GM12878 (cell line): Measurements from ENCODE around the gene NHS. TPM values are rescaled to one million over a fixed set of nuclear protein-coding genes. Genes with fewer than 3 reads are reported as not detected.

ENCODE experiments used
- ATAC-seq: fragments of 200-7000 bp; cut with Tn5 transposase; 3 replicates; pipeline ENCODE4 v1.9.1; 2020; ENCODE audit warnings: mild to moderate bottlenecking, moderate library complexity
- BruUV-seq: library from RNA; stranded (reverse); fragments of 400-500 nt; replicated peaks from 2 replicates; lab custom pipeline; 2021; lab: Mats Ljungman, UMichigan
- CTCF ChIA-PET: fragments of 300-600 bp; sonication (Branson Sonifier 250); formaldehyde crosslinking; extraction: SDS; loops from one replicate; lab custom pipeline; 2021; ENCODE audit warnings: inconsistent platforms; lab: Yijun Ruan, JAX
- POLR2A ChIA-PET: fragments of 350-600 bp; formaldehyde crosslinking; extraction: SDS; loops from one replicate; lab custom pipeline; 2021; ENCODE audit warnings: inconsistent platforms; lab: Charles Lee
- RAD21 ChIA-PET: fragments of 300-600 bp; sonication (Branson Sonifier 250); formaldehyde crosslinking; loops from one replicate; lab custom pipeline; 2023; ENCODE audit warnings: antibody characterized with exemption; ENCODE audit not compliant: unreplicated experiment; lab: Charles Lee
- SMC1A ChIA-PET: fragments of 300-600 bp; sonication (Branson Sonifier 250); formaldehyde crosslinking; loops from one replicate; lab custom pipeline; 2023; ENCODE audit not compliant: unreplicated experiment, uncharacterized antibody; lab: Charles Lee
- DNase-seq: peaks from one replicate; pipeline ENCODE4 v3.0.0-alpha.2; 2011; ENCODE audit warnings: low read depth, low spot score
- FAIRE-seq: peaks from 3 replicates; lab custom pipeline; 2011; peaks lifted over from hg19 to GRCh38; lab: Jason Lieb, UNC
- H2AFZ ChIP-seq: 2 replicates; pipeline ENCODE4 v1.6.0; 2011; ENCODE audit warnings: low read depth, low read length, control low read depth; ENCODE audit not compliant: control insufficient read depth
- H3K27ac ChIP-seq: 2 replicates; pipeline ENCODE4 v1.5.1; 2011; ENCODE audit warnings: control low read depth; ENCODE audit not compliant: control insufficient read depth, insufficient read depth
- H3K27me3 ChIP-seq, 2 experiments: replicated peaks in 1 of 2; 2 replicates each; pipeline versions ENCODE4 v1.6.0 to v1.6.1; 2011; ENCODE audit warnings: low read length in 1 of 2; ENCODE audit not compliant: control insufficient read depth in 2 of 2, insufficient read depth in 2 of 2
- H3K36me3 ChIP-seq, 2 experiments: 2 replicates each; pipeline ENCODE4 v1.5.1; 2011; ENCODE audit warnings: low read length in 1 of 2; ENCODE audit not compliant: control insufficient read depth in 2 of 2, insufficient read depth in 2 of 2
- H3K4me1 ChIP-seq: 2 replicates; pipeline ENCODE4 v1.6.1; 2011; ENCODE audit warnings: mild to moderate bottlenecking, low read length, moderate library complexity, mixed read lengths; ENCODE audit not compliant: control insufficient read depth, insufficient read depth
- H3K4me2 ChIP-seq: 2 replicates; pipeline ENCODE4 v1.6.0; 2011; ENCODE audit warnings: control low read depth; ENCODE audit not compliant: control insufficient read depth, insufficient read depth
- H3K4me3 ChIP-seq: fragments of 200-600 bp; sonication (generic); 2 replicates; pipeline ENCODE4 v1.5.1; 2016
- H3K79me2 ChIP-seq: 2 replicates; pipeline ENCODE4 v1.6.0; 2011; ENCODE audit warnings: low read length; ENCODE audit not compliant: control insufficient read depth, insufficient read depth
- H3K9ac ChIP-seq: 2 replicates; pipeline ENCODE4 v1.8.0; 2011; ENCODE audit warnings: low read length, control low read depth, mixed read lengths; ENCODE audit not compliant: control insufficient read depth, insufficient read depth
- H3K9me3 ChIP-seq: replicated peaks from 3 replicates; pipeline ENCODE4 v1.5.1; 2011; ENCODE audit warnings: mild to moderate bottlenecking, low read length; ENCODE audit not compliant: control insufficient read depth, insufficient read depth
- H4K20me1 ChIP-seq: 2 replicates; pipeline ENCODE4 v1.6.0; 2011; ENCODE audit not compliant: control insufficient read depth, insufficient read depth
- BMI1 ChIP-seq: fragments of 450-650 bp; IDR thresholded peaks from 2 replicates; pipeline ENCODE4 v1.6.1; 2016; ENCODE audit warnings: mild to moderate bottlenecking, moderate library complexity, borderline replicate concordance
- CBFB ChIP-seq: IDR thresholded peaks from 2 replicates; pipeline ENCODE4 v1.6.1; 2016; ENCODE audit warnings: antibody characterized with exemption, low read depth
- E2F8 ChIP-seq: fragments of 450-650 bp; IDR thresholded peaks from 2 replicates; pipeline ENCODE4 v1.6.1; 2018; ENCODE audit warnings: mild to moderate bottlenecking, low read depth, moderate library complexity; ENCODE audit not compliant: partially characterized antibody
- EZH2 ChIP-seq: IDR thresholded peaks from 2 replicates; pipeline ENCODE4 v1.6.1; 2012; ENCODE audit warnings: low read depth, mild to moderate bottlenecking, control low read depth, inconsistent platforms, low read length, borderline replicate concordance; ENCODE audit not compliant: control insufficient read depth
- IRF4 ChIP-seq: IDR thresholded peaks from 2 replicates; pipeline ENCODE4 v1.6.1; 2011; ENCODE audit warnings: low read depth, low read length
- NR2C1 ChIP-seq: fragments of 450-650 bp; IDR thresholded peaks from 2 replicates; pipeline ENCODE4 v1.6.1; 2017; ENCODE audit warnings: antibody characterized with exemption, mild to moderate bottlenecking, moderate library complexity
- PKNOX1 ChIP-seq: fragments of 450-650 bp; IDR thresholded peaks from 2 replicates; pipeline ENCODE4 v1.6.1; 2016; ENCODE audit warnings: mild to moderate bottlenecking
- SRF ChIP-seq, 2 experiments: IDR thresholded peaks; 2 replicates each; pipeline ENCODE4 v1.6.1; 2011; ENCODE audit warnings: low read depth in 2 of 2, low read length in 2 of 2, mild to moderate bottlenecking in 1 of 2, moderate library complexity in 1 of 2
- SUPT20H ChIP-seq: IDR thresholded peaks from 2 replicates; pipeline ENCODE4 v1.6.1; 2011; ENCODE audit warnings: low read depth, mild to moderate bottlenecking, low read length, moderate library complexity, borderline replicate concordance; ENCODE audit not compliant: control insufficient read depth
- TAF1 ChIP-seq: IDR thresholded peaks from 2 replicates; pipeline ENCODE4 v1.6.1; 2011; ENCODE audit warnings: mild to moderate bottlenecking, low read depth, low read length, borderline replicate concordance
- TBL1XR1 ChIP-seq: IDR thresholded peaks from 2 replicates; pipeline ENCODE4 v1.6.1; 2012; ENCODE audit warnings: low read depth, low read length, improper control_type of control experiment
- TCF12 ChIP-seq: IDR thresholded peaks from 2 replicates; pipeline ENCODE4 v1.6.1; 2011; ENCODE audit warnings: low read depth, mild to moderate bottlenecking, low read length
- ZBED1 ChIP-seq: IDR thresholded peaks from 2 replicates; pipeline ENCODE4 v1.6.1; 2016; ENCODE audit warnings: borderline replicate concordance
- ZBTB4 ChIP-seq: fragments of 450-650 bp; formaldehyde crosslinking; IDR thresholded peaks from 2 replicates; pipeline ENCODE4 v1.4.0; 2022; ENCODE audit warnings: mild to moderate bottlenecking, moderate library complexity
- ZSCAN29 ChIP-seq: fragments of 450-650 bp; IDR thresholded peaks from 2 replicates; pipeline ENCODE4 v1.6.1; 2017; ENCODE audit warnings: mild to moderate bottlenecking, moderate library complexity
- WGBS: methylation state at CpG from one replicate; pipeline ENCODE4 v1.1.6; 2016; ENCODE audit warnings: low lambda C conversion rate; ENCODE audit not compliant: insufficient replicate concordance, insufficient coverage; ENCODE audit errors: missing lambda C conversion rate; 5-methylcytosine and 5-hydroxymethylcytosine counted together
- in situ Hi-C: fragments of 300-500 bp; cut with MboI; formaldehyde crosslinking; loops from 9 replicates; pipeline ENCODE4 v1.14.3; 2018; ENCODE audit warnings: mixed read lengths
- intact Hi-C: fragments of 100-400 bp; cut with micrococcal nuclease; formaldehyde crosslinking; loops from one replicate; pipeline ENCODE4 v1.14.2; 2022; ENCODE audit not compliant: unreplicated experiment
- polyA plus RNA-seq, 11 experiments: library from polyadenylated mRNA; depleted of rRNA in 4 of 11; unstranded in 6 of 11; stranded (reverse) in 5 of 11; fragments of >200 nt; fragmentation: Nextera tagmentation in 4 of 11; fragmentation: Illumina TruSeq in 1 of 11; extraction: Ambion mirVana in 4 of 11; extraction: Trizol in 1 of 11; gene quantifications; 1 replicate in 1 of 11; 2 replicates in 10 of 11; pipeline versions ENCODE4 v1.2.1 to v1.2.3, GENCODE V29; 2011 to 2016; ENCODE audit warnings: inconsistent platforms in 2 of 11, missing spikeins in 2 of 11, low read depth in 1 of 11
- total RNA-seq, 4 experiments: library from RNA; depleted of rRNA in 3 of 4; stranded (reverse); fragments of >200 nt in 3 of 4; fragmentation: Illumina TruSeq in 1 of 4; extraction: Trizol in 1 of 4; gene quantifications; 2 replicates each; pipeline versions ENCODE4 v1.2.1 to v1.2.3, GENCODE V29; 2013 to 2021

Gene NHS
- total and polyA plus RNA-seq, 10 of the 15 experiments (the other 5 are each of a cell fraction or from before 2014, with no cell fraction given): under 0.01 to 0.07 (median 0.03) TPM; not detected in 7

GRCh38 chrX:17377795-17378194 lies 2.8 kb downstream of the NHS start:
- BruUV-seq: no TSS peak
- ATAC-seq (0 out of 3 replicates have a peak, but pooled peaks have one; percentile 27), DNase-seq (no peak), FAIRE-seq (no peak)
- intact Hi-C loops (no loop called here), in situ Hi-C loops (no loop called here)
- no peak overlapping the region for H3K27ac ChIP-seq
- CTCF ChIA-PET: no interaction called here
- H3K9ac ChIP-seq: no peak overlapping the region
- no peak overlapping the region for H3K4me3 ChIP-seq
- H4K20me1 ChIP-seq: no peaks in the 10 kb centered on the region
- RAD21 ChIA-PET: no interaction called here
- no peaks in the 10 kb centered on the region for H3K4me1 ChIP-seq
- H3K4me2 ChIP-seq: no peak overlapping the region
- H3K27me3 ChIP-seq: no peaks in the 10 kb centered on the region; a peak in 1 of 4 replicates
- POLR2A ChIA-PET: no interaction called here
- no peaks in the 10 kb centered on the region for H3K36me3 ChIP-seq
- H3K9me3 ChIP-seq: no peaks in the 10 kb centered on the region; the same call in 2 of the 3 replicates
- H2AFZ ChIP-seq: no peak overlapping the region
- TF ChIP-seq TCF12 (no peak), SRF (IDR thresholded peaks at IDR 0.05; ENCODE audit: low read depth in 2 of 2, low read length in 2 of 2) (no peak), ZSCAN29 (no peak), ZBED1 (no peak), NR2C1 (no peak), IRF4 (no peak), PKNOX1 (no peak), TBL1XR1 (no peak), ZBTB4 (CRISPR knock-in tag) (no peak), TAF1 (no peak), E2F8 (no peak), BMI1 (no peak), CBFB (no peak), SUPT20H (no peak), EZH2 (no peak)
- SMC1A ChIA-PET: no interaction called here
- H3K79me2 ChIP-seq: no peaks in the 10 kb centered on the region
- WGBS: 34% methylated on average over 9 of the region's 9 CpGs
